Neutrophil (primary cell): ENCODE data around the gene CST8.

Source experiments
- H3K27ac ChIP-seq: fragments of 200-600 bp; sonication (generic); 2 replicates; pipeline ENCODE4 v1.5.1; 2016; ENCODE audit warnings: mild to moderate bottlenecking, moderate library complexity
- H3K27me3 ChIP-seq: fragments of 200-600 bp; sonication (generic); 2 replicates; pipeline ENCODE4 v1.6.0; 2016; ENCODE audit warnings: mild to moderate bottlenecking
- H3K36me3 ChIP-seq: fragments of 200-600 bp; sonication (generic); 2 replicates; pipeline ENCODE4 v1.5.1; 2017
- H3K4me1 ChIP-seq, 2 experiments: fragments of 200-600 bp in 1 of 2; sonication (generic) in 1 of 2; 1 replicate in 1 of 2; 2 replicates in 1 of 2; pipeline versions ENCODE4 v1.5.1 to v1.6.1; 2013 to 2016; ENCODE audit warnings: low read depth in 1 of 2, low read length in 1 of 2, mild to moderate bottlenecking in 1 of 2, moderate library complexity in 1 of 2; ENCODE audit not compliant: control insufficient read depth in 1 of 2, insufficient read depth in 1 of 2
- H3K4me3 ChIP-seq, 2 experiments: fragments of 200-600 bp in 1 of 2; sonication (generic) in 1 of 2; 1 replicate in 1 of 2; 2 replicates in 1 of 2; pipeline ENCODE4 v1.5.1; 2013 to 2016; ENCODE audit warnings: low read depth in 1 of 2, low read length in 1 of 2, mild to moderate bottlenecking in 1 of 2, moderate library complexity in 1 of 2
- H3K9me3 ChIP-seq: fragments of 200-600 bp; sonication (generic); 2 replicates; pipeline ENCODE4 v1.5.1; 2016
- TF ChIP-seq, protein P1 (sequence below): fragments of 200-600 bp; sonication (generic); IDR thresholded peaks from 2 replicates; pipeline ENCODE4 v1.5.1; 2016; ENCODE audit warnings: antibody characterized with exemption

The CST8 gene

GRCh38 chr20:23453549-23454543 lies 37.1 kb upstream of the CST8 start:
- Histone ChIP-seq H3K9me3 (no peaks in the 10 kb centered on the region), H3K27me3 (no peaks in the 10 kb centered on the region), H3K4me3 (no peak overlapping the region), H3K4me1 (peaks cover 0 to 4% of the 10 kb centered on the region in 2 experiments), H3K27ac (no peak overlapping the region), H3K36me3 (no peaks in the 10 kb centered on the region)
- TF ChIP-seq, protein P1, sequence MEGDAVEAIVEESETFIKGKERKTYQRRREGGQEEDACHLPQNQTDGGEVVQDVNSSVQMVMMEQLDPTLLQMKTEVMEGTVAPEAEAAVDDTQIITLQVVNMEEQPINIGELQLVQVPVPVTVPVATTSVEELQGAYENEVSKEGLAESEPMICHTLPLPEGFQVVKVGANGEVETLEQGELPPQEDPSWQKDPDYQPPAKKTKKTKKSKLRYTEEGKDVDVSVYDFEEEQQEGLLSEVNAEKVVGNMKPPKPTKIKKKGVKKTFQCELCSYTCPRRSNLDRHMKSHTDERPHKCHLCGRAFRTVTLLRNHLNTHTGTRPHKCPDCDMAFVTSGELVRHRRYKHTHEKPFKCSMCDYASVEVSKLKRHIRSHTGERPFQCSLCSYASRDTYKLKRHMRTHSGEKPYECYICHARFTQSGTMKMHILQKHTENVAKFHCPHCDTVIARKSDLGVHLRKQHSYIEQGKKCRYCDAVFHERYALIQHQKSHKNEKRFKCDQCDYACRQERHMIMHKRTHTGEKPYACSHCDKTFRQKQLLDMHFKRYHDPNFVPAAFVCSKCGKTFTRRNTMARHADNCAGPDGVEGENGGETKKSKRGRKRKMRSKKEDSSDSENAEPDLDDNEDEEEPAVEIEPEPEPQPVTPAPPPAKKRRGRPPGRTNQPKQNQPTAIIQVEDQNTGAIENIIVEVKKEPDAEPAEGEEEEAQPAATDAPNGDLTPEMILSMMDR = no peak

DNA sequence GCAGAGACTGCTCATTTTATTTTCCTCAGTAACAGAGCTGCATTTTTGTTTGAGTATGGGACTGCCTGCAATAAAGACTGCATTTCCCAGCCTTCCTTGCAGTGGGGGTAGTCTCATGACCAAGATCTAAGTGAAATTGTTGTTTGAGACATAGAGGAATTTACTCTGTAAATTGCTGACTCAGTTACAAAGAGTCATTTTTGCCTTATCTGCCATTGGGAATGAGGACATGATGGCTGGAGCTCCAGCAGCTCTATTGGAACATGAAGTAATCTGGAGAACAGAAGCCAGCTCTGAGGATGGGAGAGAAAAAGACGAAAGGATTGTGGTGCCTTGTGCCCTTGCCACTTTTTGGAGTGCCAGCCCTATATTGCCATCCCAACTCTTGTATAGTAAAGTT lies 36.1 kb upstream of the CST8 start:
- H3K36me3 ChIP-seq = no peaks in the 10 kb centered on the region
- TF ChIP-seq, protein P1 = no peak
- H3K4me1 ChIP-seq = no peaks in the 10 kb centered on the region
- no peaks in the 10 kb centered on the region for H3K9me3 ChIP-seq
- H3K4me3 ChIP-seq = no peak overlapping the region
- no peak overlapping the region for H3K27ac ChIP-seq
- H3K27me3 ChIP-seq = no peaks in the 10 kb centered on the region

GRCh38 chr20:23455639-23456038 lies 35.3 kb upstream of the CST8 start:
- Histone ChIP-seq H3K27ac (no peak overlapping the region), H3K27me3 (no peaks in the 10 kb centered on the region), H3K9me3 (no peaks in the 10 kb centered on the region), H3K4me3 (no peak overlapping the region), H3K36me3 (no peaks in the 10 kb centered on the region), H3K4me1 (no peaks in the 10 kb centered on the region)
- TF ChIP-seq, protein P1 = no peak

- Histone ChIP-seq H3K27ac (no peak overlapping the region), H3K36me3 (no peaks in the 10 kb centered on the region), H3K4me1 (no peaks in the 10 kb centered on the region), H3K9me3 (no peaks in the 10 kb centered on the region), H3K4me3 (no peak overlapping the region), H3K27me3 (no peaks in the 10 kb centered on the region)
- TF ChIP-seq, protein P1 = no peak
Observed at GRCh38 chr20:23456409-23456808, 34.5 kb upstream of the CST8 start.

DNA sequence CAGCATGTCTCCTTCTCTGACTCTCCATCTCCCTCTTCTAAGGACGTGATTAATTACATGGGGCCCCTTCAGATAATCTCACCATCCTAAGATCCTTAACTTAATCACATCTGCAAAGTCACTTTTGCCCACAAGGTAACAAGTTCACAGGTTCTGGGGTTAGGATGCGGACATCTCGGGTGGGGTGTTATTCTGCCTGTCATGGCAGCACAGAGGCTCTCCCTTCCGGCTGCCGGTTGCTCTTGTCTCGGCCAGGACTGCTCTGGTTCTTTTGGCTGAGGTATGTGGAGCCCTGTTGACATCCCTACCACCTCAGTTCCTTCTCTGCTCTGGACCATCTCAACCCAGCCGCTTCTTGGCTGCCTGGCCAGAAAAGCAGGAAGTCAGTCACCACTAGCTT lies 34.0 kb upstream of the CST8 start:
- Histone ChIP-seq H3K27me3 (no peaks in the 10 kb centered on the region), H3K36me3 (no peaks in the 10 kb centered on the region), H3K27ac (no peak overlapping the region), H3K4me3 (no peak overlapping the region), H3K4me1 (no peaks in the 10 kb centered on the region), H3K9me3 (no peaks in the 10 kb centered on the region)
- TF ChIP-seq, protein P1 = no peak
